MCF 10A (cell line): ENCODE measurements around the gene ECD. TPM values are rescaled to one million over a fixed set of nuclear protein-coding genes. Genes with fewer than 3 reads are reported as not detected.
A peak's percentile ranks its signal among the peaks of the same experiment; 100 is the strongest.

Experiments
- BruUV-seq: library from RNA; stranded (reverse); fragments of 400-500 nt; replicated peaks from 2 replicates; lab custom pipeline; 2021; lab: Mats Ljungman, UMichigan
- CTCF ChIA-PET: fragments of 300-600 bp; sonication (Branson Sonifier 250); formaldehyde crosslinking; extraction: SDS; loops from one replicate; lab custom pipeline; 2021; ENCODE audit warnings: antibody characterized with exemption, inconsistent platforms; lab: Yijun Ruan, JAX
- POLR2A ChIA-PET: fragments of 300-600, 350-650 bp; sonication (Branson Sonifier 250); formaldehyde crosslinking; extraction: SDS; loops from one replicate; lab custom pipeline; 2020; ENCODE audit warnings: antibody characterized with exemption, inconsistent platforms; lab: Yijun Ruan, JAX
- DNase-seq: peaks from one replicate; pipeline ENCODE4 v3.0.0-alpha.2; 2018; ENCODE audit not compliant: unreplicated experiment
- H3K27ac Mint-ChIP-seq: one replicate; pipeline ENCODE4 v1.8.0; 2022; ENCODE audit warnings: mild to moderate bottlenecking, low read depth, mixed read lengths; ENCODE audit not compliant: unreplicated experiment
- H3K27me3 Mint-ChIP-seq: one replicate; pipeline ENCODE4 v1.8.0; 2022; ENCODE audit warnings: mixed read lengths; ENCODE audit not compliant: insufficient read depth, unreplicated experiment
- H3K36me3 Mint-ChIP-seq: one replicate; pipeline ENCODE4 v1.8.0; 2022; ENCODE audit warnings: mild to moderate bottlenecking, moderate library complexity, mixed read lengths; ENCODE audit not compliant: insufficient read depth, unreplicated experiment
- H3K4me1 Mint-ChIP-seq: one replicate; pipeline ENCODE4 v1.8.0; 2022; ENCODE audit warnings: mixed read lengths; ENCODE audit not compliant: insufficient read depth, unreplicated experiment
- H3K4me3 Mint-ChIP-seq: one replicate; pipeline ENCODE4 v1.8.0; 2022; ENCODE audit warnings: mild to moderate bottlenecking, moderate library complexity, mixed read lengths; ENCODE audit not compliant: unreplicated experiment
- H3K9me3 Mint-ChIP-seq: one replicate; pipeline ENCODE4 v1.8.0; 2022; ENCODE audit warnings: mixed read lengths; ENCODE audit not compliant: unreplicated experiment
- CTCF ChIP-seq: fragments of 200-600 bp; IDR thresholded peaks from one replicate; pipeline ENCODE4 v1.8.0; 2022; ENCODE audit warnings: antibody characterized with exemption, mild to moderate bottlenecking; ENCODE audit not compliant: unreplicated experiment
- intact Hi-C: fragments of 100-400 bp; cut with micrococcal nuclease; formaldehyde crosslinking; loops from 2 replicates; pipeline ENCODE4 v1.14.1; 2022
- total RNA-seq: library from RNA; stranded (reverse); gene quantifications from 2 replicates; pipeline ENCODE4 v1.2.3, GENCODE V29; 2022

Gene ECD
- total RNA-seq, 1 experiment from 2014 or later, result 29.9 TPM

GRCh38 chr10:73106301-73106700, 61.5 kb downstream of the ECD start:
- no peak for DNase-seq
- intact Hi-C loops, result no loop called here
- H3K27ac Mint-ChIP-seq, result no peak overlapping the region
- H3K4me3 Mint-ChIP-seq, result no peak overlapping the region
- H3K36me3 Mint-ChIP-seq, result peaks cover 27% of the 10 kb centered on the region
- CTCF ChIA-PET, result interaction anchor here (0.6 kb wide), 1 partner anchor 39 kb away, joined by 4 read pairs; no protein-coding TSS in a partner anchor
- no TSS peak for BruUV-seq
- TF ChIP-seq CTCF, result no peak
- POLR2A ChIA-PET, result no interaction called here
- H3K4me1 Mint-ChIP-seq, result no peaks in the 10 kb centered on the region
- no peaks in the 10 kb centered on the region for H3K27me3 Mint-ChIP-seq
- no peaks in the 10 kb centered on the region for H3K9me3 Mint-ChIP-seq

GRCh38 chr10:73099141-73099540, 68.7 kb downstream of the ECD start:
- BruUV-seq, result no TSS peak
- TF ChIP-seq CTCF, result no peak
- H3K4me3 Mint-ChIP-seq, result no peak overlapping the region
- CTCF ChIA-PET, result interaction anchor here (0.6 to 1.4 kb wide), 3 partner anchors 11 to 1282 kb away, joined by 3 to 4 read pairs (median 4); partner anchors contain the start of gene NUDT13
- H3K36me3 Mint-ChIP-seq, result peaks cover 20% of the 10 kb centered on the region
- intact Hi-C loops, result loop anchor here (5.0 kb wide), 1 partner anchor 33 kb away; no protein-coding TSS in a partner anchor
- H3K27me3 Mint-ChIP-seq, result no peaks in the 10 kb centered on the region
- DNase-seq, result no peak
- H3K4me1 Mint-ChIP-seq, result no peaks in the 10 kb centered on the region
- POLR2A ChIA-PET, result interaction anchor here (0.7 to 8.7 kb wide), 3 partner anchors 11 to 46 kb away, joined by 3 to 200 read pairs (median 3); partner anchors contain the start of gene NUDT13
- H3K27ac Mint-ChIP-seq, result no peak overlapping the region
- H3K9me3 Mint-ChIP-seq, result no peaks in the 10 kb centered on the region

- CTCF ChIA-PET, result interaction anchor here (0.7 to 5.6 kb wide), 11 partner anchors 10 to 71 kb away, joined by 3 to 66 read pairs (median 4); partner anchors contain the start of genes ECD, FAM149B1 and NUDT13
- BruUV-seq, result TSS peak; percentile 63
- POLR2A ChIA-PET, result interaction anchor here (0.6 to 8.7 kb wide), 15 partner anchors 13 to 1246 kb away, joined by 3 to 200 read pairs (median 9); partner anchors contain the start of genes DNAJC9, ECD, FAM149B1 and NUDT13
Measured at GRCh38 chr10:73097305-73097670, 70.5 kb downstream of the ECD start.

More at GRCh38 chr10:73097305-73097670, 70.5 kb downstream of the ECD start:
- intact Hi-C loops, result loop anchor here (2.0 to 5.0 kb wide), 2 partner anchors 14 to 35 kb away; partner anchors contain the start of gene NUDT13
- Mint-ChIP-seq H3K4me3 (peak overlapping the region; percentile 85), H3K4me1 (no peaks in the 10 kb centered on the region), H3K36me3 (peaks cover 18% of the 10 kb centered on the region), H3K27me3 (no peaks in the 10 kb centered on the region), H3K9me3 (no peaks in the 10 kb centered on the region), H3K27ac (peak overlapping the region; percentile 92)
- no peak for DNase-seq
- no peak for TF ChIP-seq CTCF
